Measurements from ENCODE around the gene ARHGAP27.
"Not testable (repeated sequence)": the region's sequence is repeated elsewhere in the genome, so short reads cannot be mapped to it uniquely, and the experiment has no call there.

DNA sequence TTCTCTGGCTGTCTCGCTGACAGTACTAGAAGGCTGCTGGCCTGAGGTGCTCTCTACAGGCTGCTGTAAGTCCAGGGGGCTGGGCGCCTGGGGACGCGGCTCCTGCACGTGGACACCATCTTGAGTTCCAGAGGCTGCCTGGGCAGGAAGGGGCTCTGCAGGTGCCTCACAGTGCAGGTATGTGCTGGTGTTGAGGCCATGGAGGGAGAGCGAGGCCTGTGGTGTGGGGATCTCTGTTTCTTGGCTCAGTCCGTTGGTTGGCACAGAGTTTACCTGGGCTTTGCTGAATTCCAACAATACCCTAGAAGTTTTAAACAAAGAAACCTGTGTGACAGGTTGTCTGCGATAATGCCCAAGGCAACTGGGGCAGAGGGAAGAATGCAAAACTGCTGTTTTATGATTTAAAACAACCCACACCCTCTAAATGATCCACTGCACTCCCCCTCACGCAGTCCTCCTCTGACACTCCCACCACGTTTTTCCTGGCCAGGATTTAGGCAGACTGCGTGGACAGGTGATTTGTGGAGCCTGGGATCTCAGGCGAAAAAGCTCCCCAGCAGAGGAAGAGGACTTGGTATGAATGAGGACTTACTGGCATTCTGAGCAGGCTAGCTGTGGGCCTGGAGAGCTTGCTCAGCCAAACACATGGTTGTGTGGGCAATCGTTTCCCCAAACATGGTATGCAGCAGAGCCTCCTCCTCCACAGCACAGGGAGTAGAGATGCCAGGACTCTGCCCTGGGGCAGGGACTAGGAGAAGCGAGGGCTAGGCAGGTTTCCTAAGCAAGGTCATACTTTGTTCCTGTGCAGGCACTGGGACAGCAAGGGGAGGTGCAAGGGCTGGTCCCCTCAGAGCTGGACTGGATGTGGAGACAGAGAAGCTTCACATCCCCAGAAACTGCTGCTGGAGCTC lies 35.9 kb upstream of the ARHGAP27 start:
- not testable (repeated sequence) for TF ChIP-seq SUZ12 (IDR thresholded peaks at IDR 0.05; ENCODE audit: extremely low read depth, insufficient read depth, insufficient read length); ZNF274 (IDR thresholded peaks at IDR 0.05; ENCODE audit: low read depth, low read length); YY1 (IDR thresholded peaks at IDR 0.05; ENCODE audit: insufficient read depth, insufficient read length)
